DOHH2 (cell line): ENCODE data around the gene ASL.

Source experiments
- EZH2phosphoT487 ChIP-seq: fragments of 200-600 bp; sonication (generic); IDR thresholded peaks from 2 replicates; pipeline ENCODE4 v1.6.1; 2017; ENCODE audit warnings: borderline replicate concordance, mild to moderate bottlenecking, antibody characterized with exemption, low read length, moderate library complexity, mixed read lengths
- TF ChIP-seq, protein P1 (sequence below): fragments of 200-600 bp; sonication (generic); IDR thresholded peaks from one replicate; pipeline ENCODE4 v1.5.1; 2014; ENCODE audit warnings: antibody characterized with exemption, mild to moderate bottlenecking, low read depth, low read length; ENCODE audit not compliant: poor library complexity, severe bottlenecking

DNA sequence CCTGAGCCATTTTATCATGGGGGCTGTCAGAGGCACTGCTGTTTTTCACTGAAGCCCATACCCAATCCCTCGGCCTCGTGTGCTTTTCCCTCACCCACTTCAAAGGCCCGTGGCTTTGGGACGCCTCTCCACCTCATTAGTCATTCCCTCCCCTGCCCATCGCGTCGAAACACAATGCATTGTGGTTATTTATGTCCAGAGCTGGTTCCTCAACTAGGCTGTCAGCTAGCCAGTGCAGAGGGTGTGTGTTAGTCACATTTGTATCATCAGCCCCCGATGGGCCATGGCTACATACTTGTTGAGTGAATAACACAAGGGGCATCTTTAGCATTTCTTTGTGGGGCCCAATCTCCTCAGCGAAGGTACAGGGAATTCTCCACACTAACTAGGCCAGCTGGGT lies 35.2 kb downstream of the ASL start:
- TF ChIP-seq, protein P1, sequence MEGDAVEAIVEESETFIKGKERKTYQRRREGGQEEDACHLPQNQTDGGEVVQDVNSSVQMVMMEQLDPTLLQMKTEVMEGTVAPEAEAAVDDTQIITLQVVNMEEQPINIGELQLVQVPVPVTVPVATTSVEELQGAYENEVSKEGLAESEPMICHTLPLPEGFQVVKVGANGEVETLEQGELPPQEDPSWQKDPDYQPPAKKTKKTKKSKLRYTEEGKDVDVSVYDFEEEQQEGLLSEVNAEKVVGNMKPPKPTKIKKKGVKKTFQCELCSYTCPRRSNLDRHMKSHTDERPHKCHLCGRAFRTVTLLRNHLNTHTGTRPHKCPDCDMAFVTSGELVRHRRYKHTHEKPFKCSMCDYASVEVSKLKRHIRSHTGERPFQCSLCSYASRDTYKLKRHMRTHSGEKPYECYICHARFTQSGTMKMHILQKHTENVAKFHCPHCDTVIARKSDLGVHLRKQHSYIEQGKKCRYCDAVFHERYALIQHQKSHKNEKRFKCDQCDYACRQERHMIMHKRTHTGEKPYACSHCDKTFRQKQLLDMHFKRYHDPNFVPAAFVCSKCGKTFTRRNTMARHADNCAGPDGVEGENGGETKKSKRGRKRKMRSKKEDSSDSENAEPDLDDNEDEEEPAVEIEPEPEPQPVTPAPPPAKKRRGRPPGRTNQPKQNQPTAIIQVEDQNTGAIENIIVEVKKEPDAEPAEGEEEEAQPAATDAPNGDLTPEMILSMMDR = no peak
- TF ChIP-seq EZH2phosphoT487 = no peak
